HepG2 (cell line): ENCODE results near the gene MYL11. TPM values are rescaled to one million over a fixed set of nuclear protein-coding genes. Genes with fewer than 3 reads are reported as not detected.

ENCODE experiments used
- ATM ChIP-seq: fragments of 450-650 bp; IDR thresholded peaks from 2 replicates; pipeline ENCODE4 v1.7.1; 2017; ENCODE audit warnings: mild to moderate bottlenecking, borderline replicate concordance
- E2F1 ChIP-seq: sonication (generic); formaldehyde crosslinking; IDR thresholded peaks from 2 replicates; pipeline ENCODE4 v1.5.0; 2020; ENCODE audit warnings: missing genetic modification reagents
- EP300 ChIP-seq, 3 experiments: sonication (generic) in 1 of 3; formaldehyde crosslinking in 1 of 3; IDR thresholded peaks; 2 replicates each; pipeline versions ENCODE4 v1.5.1 to v1.6.1; 2011 to 2020; ENCODE audit warnings: low read depth in 2 of 3, low read length in 2 of 3, borderline replicate concordance in 1 of 3, improper control_type of control experiment in 1 of 3, mild to moderate bottlenecking in 1 of 3, missing genetic modification reagents in 1 of 3, moderate library complexity in 1 of 3
- FOXA1 ChIP-seq, 2 experiments: fragments of 450-650 bp in 1 of 2; sonication (generic) in 1 of 2; formaldehyde crosslinking in 1 of 2; IDR thresholded peaks; 2 replicates each; pipeline versions ENCODE4 v1.4.0 to v1.6.1; 2016 to 2020; ENCODE audit warnings: missing genetic modification reagents in 1 of 2
- HDAC1 ChIP-seq: sonication (generic); formaldehyde crosslinking; IDR thresholded peaks from 2 replicates; pipeline ENCODE4 v1.5.1; 2020; ENCODE audit warnings: mild to moderate bottlenecking, missing genetic modification reagents
- HIC2 ChIP-seq: sonication (generic); formaldehyde crosslinking; IDR thresholded peaks from 2 replicates; pipeline ENCODE4 v1.9.0; 2022; ENCODE audit warnings: low read depth, missing genetic modification reagents
- MEF2D ChIP-seq: sonication (generic); formaldehyde crosslinking; IDR thresholded peaks from 2 replicates; pipeline ENCODE4 v1.5.1; 2020; ENCODE audit warnings: mild to moderate bottlenecking, missing genetic modification reagents
- RBAK ChIP-seq: sonication (generic); formaldehyde crosslinking; IDR thresholded peaks from 2 replicates; pipeline ENCODE4 v1.5.1; 2020; ENCODE audit warnings: mild to moderate bottlenecking, missing genetic modification reagents
- RNF2 ChIP-seq: fragments of 450-650 bp; conservative IDR thresholded peaks from 2 replicates; pipeline ENCODE4 v1.6.1; 2016; ENCODE audit warnings: low read depth
- SETDB1 ChIP-seq: sonication (generic); formaldehyde crosslinking; IDR thresholded peaks from 2 replicates; pipeline ENCODE4 v1.5.1; 2020; ENCODE audit warnings: missing genetic modification reagents, mild to moderate bottlenecking, borderline replicate concordance
- SMAD3 ChIP-seq: sonication (generic); formaldehyde crosslinking; IDR thresholded peaks from 2 replicates; pipeline ENCODE4 v1.4.0; 2020; ENCODE audit warnings: missing genetic modification reagents
- ZNF121 ChIP-seq: sonication (generic); formaldehyde crosslinking; IDR thresholded peaks from 2 replicates; pipeline ENCODE4 v1.5.0; 2020; ENCODE audit warnings: mild to moderate bottlenecking, missing genetic modification reagents
- ZNF329 ChIP-seq: sonication (generic); formaldehyde crosslinking; IDR thresholded peaks from 2 replicates; pipeline ENCODE4 v1.9.0; 2021; ENCODE audit warnings: low read depth, mild to moderate bottlenecking, missing genetic modification reagents
- ZNF350 ChIP-seq: sonication (generic); formaldehyde crosslinking; IDR thresholded peaks from 2 replicates; pipeline ENCODE4 v1.4.0; 2020; ENCODE audit warnings: mild to moderate bottlenecking, low read depth, missing genetic modification reagents, borderline replicate concordance
- ZNF414 ChIP-seq: sonication (generic); formaldehyde crosslinking; IDR thresholded peaks from 2 replicates; pipeline ENCODE4 v1.5.0; 2020; ENCODE audit warnings: missing genetic modification reagents
- ZNF543 ChIP-seq: sonication (generic); formaldehyde crosslinking; IDR thresholded peaks from 2 replicates; pipeline ENCODE4 v1.4.0; 2020; ENCODE audit warnings: mild to moderate bottlenecking, missing genetic modification reagents
- ZNF574 ChIP-seq: sonication (generic); formaldehyde crosslinking; IDR thresholded peaks from 2 replicates; pipeline ENCODE4 v1.4.0; 2020; ENCODE audit warnings: missing genetic modification reagents
- ZNF605 ChIP-seq: sonication (generic); formaldehyde crosslinking; IDR thresholded peaks from 2 replicates; pipeline ENCODE4 v1.8.0; 2022; ENCODE audit warnings: mild to moderate bottlenecking, missing genetic modification reagents
- ZNF629 ChIP-seq: sonication (generic); formaldehyde crosslinking; conservative IDR thresholded peaks from 2 replicates; pipeline ENCODE4 v1.5.0; 2020; ENCODE audit warnings: missing genetic modification reagents
- ZNF766 ChIP-seq: sonication (generic); formaldehyde crosslinking; IDR thresholded peaks from 2 replicates; pipeline ENCODE4 v1.5.0; 2020; ENCODE audit warnings: missing genetic modification reagents, borderline replicate concordance
- ZNF768 ChIP-seq: sonication (generic); formaldehyde crosslinking; IDR thresholded peaks from 2 replicates; pipeline ENCODE4 v1.4.0; 2020; ENCODE audit warnings: missing genetic modification reagents
- polyA plus RNA-seq, 8 experiments: library from polyadenylated mRNA; depleted of rRNA in 3 of 8; stranded (reverse) in 7 of 8; unstranded in 1 of 8; fragments of >200 nt; fragmentation: Illumina TruSeq in 4 of 8; extraction: Trizol in 4 of 8; gene quantifications; 2 replicates each; pipeline versions ENCODE4 v1.2.1 to v1.2.3, GENCODE V29; 2011 to 2016; ENCODE audit warnings: low read depth in 4 of 8, missing spikeins in 1 of 8, mixed read lengths in 1 of 8; ENCODE audit not compliant: insufficient read depth in 1 of 8
- total RNA-seq, 5 experiments: library from RNA; depleted of rRNA; stranded (reverse); fragments of >200 nt; fragmentation: Illumina TruSeq; extraction: Trizol; gene quantifications; 2 replicates each; pipeline ENCODE4 v1.2.3, GENCODE V29; 2016; ENCODE audit warnings: low read depth in 1 of 5

Gene MYL11
- total and polyA plus RNA-seq, 2 of the 13 experiments (the other 11 are each of a cell fraction or from before 2014, with no cell fraction given), result not detected

GRCh38 chr16:30378236-30379157 lies 3.9 kb downstream of the MYL11 start (continued):
- TF ChIP-seq ZNF121 (CRISPR knock-in tag), result peak; percentile 59; the same call in 1 of the 2 replicates
- TF ChIP-seq FOXA1 (IDR thresholded peaks at IDR 0.05), result no peak
- TF ChIP-seq FOXA1 (CRISPR knock-in tag; IDR thresholded peaks at IDR 0.05), result peak; percentile 11; the same call in 1 of the 2 replicates
- TF ChIP-seq EP300 (IDR thresholded peaks at IDR 0.05; ENCODE audit: low read depth in 2 of 2, low read length in 2 of 2), result peak in 1 of 2 experiments; percentile 64; a peak in 2 of 4 replicates
- TF ChIP-seq EP300 (CRISPR knock-in tag; IDR thresholded peaks at IDR 0.05; ENCODE audit: borderline replicate concordance), result 0 out of 2 replicates have a peak, but pooled peaks have one; percentile 15
- TF ChIP-seq ZNF414 (CRISPR knock-in tag), result no peak; the same call in 1 of the 2 replicates
- peak; percentile 69; the same call in 1 of the 2 replicates for TF ChIP-seq ZNF543 (CRISPR knock-in tag)
- TF ChIP-seq SMAD3 (CRISPR knock-in tag), result 0 out of 2 replicates have a peak, but pooled peaks have one; percentile 34
- TF ChIP-seq ZNF329 (CRISPR knock-in tag), result 0 out of 2 replicates have a peak, but pooled peaks have one; percentile 53
- TF ChIP-seq ZNF574 (CRISPR knock-in tag), result peak; percentile 78; the same call in 1 of the 2 replicates
- TF ChIP-seq HDAC1 (CRISPR knock-in tag), result peak; percentile 76; the same call in 1 of the 2 replicates
- TF ChIP-seq ZNF768, result peak; percentile 51; the same call in 1 of the 2 replicates
- TF ChIP-seq HIC2 (CRISPR knock-in tag), result peak; percentile 27
- no peak for TF ChIP-seq ZNF629 (CRISPR knock-in tag)
- TF ChIP-seq RBAK (CRISPR knock-in tag), result peak; percentile 65; the same call in 1 of the 2 replicates
- peak; percentile 63; the same call in 1 of the 2 replicates for TF ChIP-seq E2F1 (CRISPR knock-in tag)
- no peak for TF ChIP-seq ATM
- TF ChIP-seq ZNF605 (CRISPR knock-in tag), result peak; percentile 89
- TF ChIP-seq MEF2D (CRISPR knock-in tag), result peak; percentile 86; the same call in 1 of the 2 replicates
- peak; percentile 34; the same call in 1 of the 2 replicates for TF ChIP-seq RNF2
- TF ChIP-seq ZNF766 (CRISPR knock-in tag), result no peak; the same call in 1 of the 2 replicates
- TF ChIP-seq ZNF350 (CRISPR knock-in tag), result peak; percentile 87
- no peak for TF ChIP-seq SETDB1 (CRISPR knock-in tag)
